GM18499 (cell line): Measurements from ENCODE around the gene FOXM1.

Experiments used
- ATAC-seq: cut with Tn5 transposase; IDR thresholded peaks from one replicate; pipeline ENCODE4 v1.9.1; 2021; ENCODE audit warnings: moderate number of reproducible peaks; ENCODE audit not compliant: insufficient read depth, unreplicated experiment

The FOXM1 gene

GRCh38 chr12:2812290-2813213 is 64.4 kb downstream of the FOXM1 start, which contains the start of gene ITFG2:
TSS of gene ITFG2 (plus strand) at chr12:2812668. CDS start at chr12:2812761, 93 bp downstream.
- ATAC-seq, result peak; percentile 84

- no peak for ATAC-seq
Measured at GRCh38 chr12:2811801-2812200, 65.2 kb downstream of the FOXM1 start.
